SK-N-SH treated with all-trans-retinoic acid at 6 μM for 48 hours (cell line): ENCODE measurements around the gene SORL1-AS1.

Experiments used
- CREB5 ChIP-seq: fragments of 250-450 bp; sonication (Bioruptor Pico); IDR thresholded peaks from 2 replicates; pipeline ENCODE4 v1.5.1; 2020; ENCODE audit warnings: low read depth, mild to moderate bottlenecking, moderate library complexity
- ZC3H10 ChIP-seq: fragments of 250-450 bp; sonication (Bioruptor Pico); IDR thresholded peaks from 2 replicates; pipeline ENCODE4 v1.5.1; 2021; ENCODE audit warnings: mild to moderate bottlenecking, moderate library complexity

- TF ChIP-seq CREB5 (CRISPR knock-in tag) (no peak), ZC3H10 (CRISPR knock-in tag) (no peak)
Observed at GRCh38 chr11:121439759-121440158, 13.0 kb downstream of the SORL1-AS1 start.
